BLaER1 treated with 17β-estradiol and CSF1 and Interleukin-3, amounts not matched to agents 10 nM and 100 nM (cell line): ENCODE results near the gene CABLES2.
"Not testable (repeated sequence)": the region's sequence is repeated elsewhere in the genome, so short reads cannot be mapped to it uniquely, and the experiment has no call there.

ENCODE experiments used
- H3K27ac ChIP-seq, 11 experiments: shearing (Covaris generic); formaldehyde crosslinking; 2 replicates each; pipeline ENCODE4 v1.8.1; 2022
- H3K27me3 ChIP-seq, 11 experiments: shearing (Covaris generic); formaldehyde crosslinking; 2 replicates each; pipeline ENCODE4 v1.8.1; 2022
- H3K36me3 ChIP-seq, 11 experiments: shearing (Covaris generic); formaldehyde crosslinking; 2 replicates each; pipeline ENCODE4 v1.8.1; 2022
- H3K4me1 ChIP-seq, 10 experiments: shearing (Covaris generic); formaldehyde crosslinking; 2 replicates each; pipeline ENCODE4 v1.8.1; 2022
- H3K4me2 ChIP-seq, 11 experiments: shearing (Covaris generic); formaldehyde crosslinking; 2 replicates each; pipeline ENCODE4 v1.8.1; 2022
- H3K4me3 ChIP-seq, 10 experiments: shearing (Covaris generic); formaldehyde crosslinking; 2 replicates each; pipeline ENCODE4 v1.8.1; 2022
- H3K9ac ChIP-seq, 11 experiments: shearing (Covaris generic); formaldehyde crosslinking; 2 replicates each; pipeline ENCODE4 v1.8.1; 2022
- H3K9me3 ChIP-seq, 11 experiments: shearing (Covaris generic); formaldehyde crosslinking; replicated peaks in 1 of 11; 2 replicates each; pipeline ENCODE4 v1.8.1; 2022
- H4K20me1 ChIP-seq, 11 experiments: shearing (Covaris generic); formaldehyde crosslinking; 2 replicates each; pipeline ENCODE4 v1.8.1; 2022
- Cebpa-rat ChIP-seq, 11 experiments: shearing (Covaris generic); IDR thresholded peaks; 2 replicates each; pipeline ENCODE4 v1.8.1; 2022

The CABLES2 gene

GRCh38 chr20:62428396-62429295 lies 21.6 kb upstream of the CABLES2 start:
- Histone ChIP-seq H3K27me3 (peaks cover 0 to 8% (median 4%) of the 10 kb centered on the region in 11 experiments; a peak in 16 of 22 replicates), H3K36me3 (no peaks in the 10 kb centered on the region), H4K20me1 (peaks cover 0 to 34% (median 0%) of the 10 kb centered on the region in 11 experiments; a peak in 6 of 22 replicates), H3K4me2 (no peak overlapping the region), H3K9me3 (no peaks in the 10 kb centered on the region), H3K4me1 (peaks cover 0 to 8% (median 1%) of the 10 kb centered on the region in 10 experiments; a peak in 13 of 20 replicates), H3K27ac (no peak overlapping the region), H3K9ac (no peak overlapping the region), H3K4me3 (no peak overlapping the region)
- no peak for TF ChIP-seq Cebpa-rat (IDR thresholded peaks at IDR 0.05)

- Histone ChIP-seq H3K27me3 (peaks cover 0 to under 1% (median 0%) of the 10 kb centered on the region in 11 experiments; a peak in 2 of 22 replicates), H3K9me3 (no peaks in the 10 kb centered on the region), H3K4me3 (no peak overlapping the region), H3K4me2 (no peak overlapping the region), H3K4me1 (peaks cover 6 to 15% (median 8%) of the 10 kb centered on the region in 10 experiments; a peak in 17 of 20 replicates), H4K20me1 (peaks cover 0 to 30% (median 0%) of the 10 kb centered on the region in 11 experiments; a peak in 7 of 22 replicates), H3K36me3 (no peaks in the 10 kb centered on the region), H3K9ac (no peak overlapping the region), H3K27ac (no peak overlapping the region)
- TF ChIP-seq Cebpa-rat (IDR thresholded peaks at IDR 0.05), result no peak
Observed at GRCh38 chr20:62428002-62428372, 20.9 kb upstream of the CABLES2 start.

DNA sequence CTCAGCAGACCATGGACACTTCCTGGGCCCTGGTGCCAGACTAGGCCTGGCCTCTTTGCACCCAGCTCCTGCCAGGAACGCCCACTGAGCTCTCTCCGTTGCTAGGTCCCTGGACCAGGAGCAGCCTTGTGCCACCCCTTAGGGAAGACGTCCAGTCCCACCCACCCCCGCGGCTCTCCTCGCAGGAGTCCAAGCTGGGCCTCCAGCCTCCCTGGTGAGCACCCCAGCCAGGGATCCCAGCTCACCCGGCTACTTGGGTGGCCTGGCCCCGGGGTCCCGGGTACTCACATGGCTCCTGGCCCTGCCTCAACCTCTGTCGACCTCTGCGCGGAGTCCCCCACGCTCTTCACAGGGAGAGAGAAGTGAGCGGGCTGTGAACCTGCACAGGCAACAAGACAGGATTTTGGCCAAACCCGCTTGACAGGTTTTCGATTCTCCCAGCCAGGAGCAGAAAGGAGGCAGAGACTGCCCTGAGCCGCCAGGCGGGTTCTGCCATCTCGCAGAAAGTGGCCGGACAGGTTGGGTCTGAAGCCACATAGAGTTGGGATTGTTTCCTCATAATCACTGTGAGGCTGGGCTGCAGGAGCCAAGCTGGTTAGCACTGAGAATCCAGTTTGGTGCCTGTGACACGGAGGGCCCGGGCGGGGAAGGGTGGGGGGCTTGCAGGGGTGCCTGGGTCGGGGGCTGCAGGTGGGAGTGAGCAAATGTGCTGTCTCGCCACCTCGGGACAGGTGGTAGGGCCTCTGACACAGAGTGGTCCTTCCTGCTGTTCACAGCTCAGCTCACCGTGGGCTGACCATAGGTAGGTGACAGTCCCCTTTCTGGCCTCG lies 20.3 kb upstream of the CABLES2 start, which contains the start of gene RBBP8NL:
Gene RBBP8NL (minus strand): TSS at position 368 of the 830 bp plus-strand sequence. CDS start 7,892 bp downstream, outside the sequence.
- H3K9ac ChIP-seq, result no peak within 1 kb of the TSS
- H3K27me3 ChIP-seq, result no peaks in the 10 kb centered on the region
- H3K4me2 ChIP-seq, result peak within 1 kb of the TSS in 1 of 11 experiments; percentile 5; a peak in 1 of 22 replicates
- no peaks in the 10 kb centered on the region for H3K36me3 ChIP-seq
- H4K20me1 ChIP-seq, result peaks cover 0 to 24% (median 0%) of the 10 kb centered on the region in 11 experiments; a peak in 6 of 22 replicates
- TF ChIP-seq Cebpa-rat (IDR thresholded peaks at IDR 0.05), result no peak
- no peak within 1 kb of the TSS for H3K4me3 ChIP-seq
- H3K4me1 ChIP-seq, result peaks cover 9 to 20% (median 13%) of the 10 kb centered on the region in 10 experiments; a peak in 17 of 20 replicates
- no peaks in the 10 kb centered on the region for H3K9me3 ChIP-seq
- H3K27ac ChIP-seq, result no peak within 1 kb of the TSS

- Histone ChIP-seq H3K27me3 (no peaks in the 10 kb centered on the region), H3K27ac (no peak overlapping the region), H3K9ac (no peak overlapping the region), H3K36me3 (no peaks in the 10 kb centered on the region), H4K20me1 (peaks cover 0 to 20% (median 0%) of the 10 kb centered on the region in 11 experiments; a peak in 5 of 22 replicates), H3K4me1 (peaks cover 9 to 22% (median 13%) of the 10 kb centered on the region in 10 experiments; a peak in 17 of 20 replicates), H3K4me3 (no peak overlapping the region), H3K9me3 (no peaks in the 10 kb centered on the region), H3K4me2 (peak overlapping the region in 1 of 11 experiments; percentile 5; a peak in 1 of 22 replicates)
- TF ChIP-seq Cebpa-rat (IDR thresholded peaks at IDR 0.05), result no peak
Observed at GRCh38 chr20:62426699-62427131, 19.6 kb upstream of the CABLES2 start.

GRCh38 chr20:62426059-62426348 lies 18.9 kb upstream of the CABLES2 start:
- H3K9me3 ChIP-seq, H3K4me2 ChIP-seq, H3K4me3 ChIP-seq, H3K27me3 ChIP-seq, H3K36me3 ChIP-seq, H3K9ac ChIP-seq, H3K27ac ChIP-seq: not testable (repeated sequence)
- Histone ChIP-seq H3K4me1 (peaks cover 9 to 22% (median 13%) of the 10 kb centered on the region in 10 experiments; a peak in 17 of 20 replicates), H4K20me1 (peaks cover 0 to 22% (median 0%) of the 10 kb centered on the region in 11 experiments; a peak in 6 of 22 replicates)

GRCh38 chr20:62425281-62426058 lies 18.4 kb upstream of the CABLES2 start:
- peaks cover 9 to 22% (median 13%) of the 10 kb centered on the region in 10 experiments; a peak in 17 of 20 replicates for H3K4me1 ChIP-seq
- no peaks in the 10 kb centered on the region for H3K9me3 ChIP-seq
- peaks cover 0 to 27% (median 0%) of the 10 kb centered on the region in 11 experiments; a peak in 6 of 22 replicates for H4K20me1 ChIP-seq
- no peak overlapping the region for H3K4me3 ChIP-seq
- TF ChIP-seq Cebpa-rat (IDR thresholded peaks at IDR 0.05), result no peak
- no peak overlapping the region for H3K4me2 ChIP-seq
- no peaks in the 10 kb centered on the region for H3K36me3 ChIP-seq
- no peak overlapping the region for H3K9ac ChIP-seq
- H3K27me3 ChIP-seq, result no peaks in the 10 kb centered on the region
- H3K27ac ChIP-seq, result no peak overlapping the region

- no peak overlapping the region for H3K9ac ChIP-seq
- TF ChIP-seq Cebpa-rat (IDR thresholded peaks at IDR 0.05), result no peak
- no peaks in the 10 kb centered on the region for H3K36me3 ChIP-seq
- H3K9me3 ChIP-seq, result no peaks in the 10 kb centered on the region
- H3K4me1 ChIP-seq, result peaks cover 9 to 22% (median 13%) of the 10 kb centered on the region in 10 experiments; a peak in 17 of 20 replicates
- no peak overlapping the region for H3K4me3 ChIP-seq
- H3K27ac ChIP-seq, result no peak overlapping the region
- peak overlapping the region in 1 of 11 experiments; percentile 86; a peak in 1 of 22 replicates for H3K4me2 ChIP-seq
- no peaks in the 10 kb centered on the region for H3K27me3 ChIP-seq
- peaks cover 0 to 21% (median 0%) of the 10 kb centered on the region in 11 experiments; a peak in 6 of 22 replicates for H4K20me1 ChIP-seq
Observed at GRCh38 chr20:62424249-62425107, 17.4 kb upstream of the CABLES2 start.
